Naive thymus-derived CD4-positive, alpha-beta T cell (primary cell): ENCODE measurements around the gene LEMD3. TPM values are rescaled to one million over a fixed set of nuclear protein-coding genes. Genes with fewer than 3 reads are reported as not detected.

Source experiments
- ATAC-seq: fragments of 150-1000 bp; cut with Tn5 transposase; 2 replicates; pipeline ENCODE4 v1.10.0; 2021; ENCODE audit warnings: mild to moderate bottlenecking, moderate library complexity
- CTCF ChIA-PET: fragments of 350-600 bp; sonication (Branson Sonifier 250); formaldehyde crosslinking; loops from one replicate; lab custom pipeline; 2021; ENCODE audit warnings: antibody characterized with exemption; lab: Charles Lee
- POLR2A ChIA-PET: fragments of 350-600 bp; sonication (Branson Sonifier 250); formaldehyde crosslinking; loops from one replicate; lab custom pipeline; 2021; ENCODE audit warnings: antibody characterized with exemption, inconsistent platforms; lab: Charles Lee
- DNase-seq, 9 donors: peaks; one replicate each; pipeline versions ENCODE4 v3.0.0 to v3.0.0-alpha.2; 2020 to 2022; ENCODE audit warnings: mixed read lengths in 1 of 9
- H3K27ac ChIP-seq: one replicate; pipeline ENCODE4 v1.7.0; 2013; ENCODE audit warnings: mild to moderate bottlenecking, low read depth, low read length, moderate library complexity
- H3K27me3 ChIP-seq, 2 donors: one replicate each; pipeline ENCODE4 v1.7.0; 2013; ENCODE audit warnings: low read length in 2 of 2, mild to moderate bottlenecking in 2 of 2, moderate library complexity in 2 of 2; ENCODE audit not compliant: control insufficient read depth in 2 of 2, insufficient read depth in 2 of 2
- H3K36me3 ChIP-seq, 3 experiments: 1 replicate in 2 of 3; 2 replicates in 1 of 3; pipeline ENCODE4 v1.7.0; 2013; ENCODE audit warnings: low read length in 3 of 3, mild to moderate bottlenecking in 3 of 3, moderate library complexity in 1 of 3; ENCODE audit not compliant: insufficient read depth in 3 of 3, control insufficient read depth in 2 of 3
- H3K4me1 ChIP-seq, 2 donors: one replicate each; pipeline ENCODE4 v1.7.0; 2013; ENCODE audit warnings: low read length in 2 of 2, mild to moderate bottlenecking in 2 of 2, moderate library complexity in 1 of 2; ENCODE audit not compliant: control insufficient read depth in 2 of 2, insufficient read depth in 2 of 2
- H3K4me3 ChIP-seq: 2 replicates; pipeline ENCODE4 v1.7.0; 2013; ENCODE audit warnings: mild to moderate bottlenecking, low read length
- H3K9me3 ChIP-seq, 3 experiments: 1 replicate in 2 of 3; 2 replicates in 1 of 3; pipeline ENCODE4 v1.7.0; 2013; ENCODE audit warnings: low read length in 3 of 3; ENCODE audit not compliant: control insufficient read depth in 2 of 3
- H3K27ac Mint-ChIP-seq, 9 donors: one replicate each; pipeline ENCODE4 v1.8.0; 2020 to 2022; ENCODE audit warnings: mixed read lengths in 9 of 9, mild to moderate bottlenecking in 8 of 9, moderate library complexity in 5 of 9, inconsistent platforms in 2 of 9
- H3K27me3 Mint-ChIP-seq, 5 donors: one replicate each; pipeline ENCODE4 v1.8.0; 2021 to 2022; ENCODE audit warnings: mixed read lengths in 5 of 5, mild to moderate bottlenecking in 1 of 5
- H3K36me3 Mint-ChIP-seq, 5 donors: one replicate each; pipeline ENCODE4 v1.8.0; 2020 to 2022; ENCODE audit warnings: mixed read lengths in 5 of 5, mild to moderate bottlenecking in 3 of 5, inconsistent platforms in 1 of 5
- H3K4me1 Mint-ChIP-seq, 7 donors: one replicate each; pipeline ENCODE4 v1.8.0; 2020 to 2022; ENCODE audit warnings: mixed read lengths in 7 of 7, mild to moderate bottlenecking in 3 of 7, inconsistent platforms in 1 of 7
- H3K4me3 Mint-ChIP-seq, 10 donors: one replicate each; pipeline ENCODE4 v1.8.0; 2020 to 2022; ENCODE audit warnings: mild to moderate bottlenecking in 10 of 10, mixed read lengths in 10 of 10, moderate library complexity in 6 of 10, inconsistent platforms in 2 of 10
- H3K9me3 Mint-ChIP-seq, 11 donors: one replicate each; pipeline ENCODE4 v1.8.0; 2020 to 2022; ENCODE audit warnings: mixed read lengths in 11 of 11, mild to moderate bottlenecking in 4 of 11, inconsistent platforms in 1 of 11, moderate library complexity in 1 of 11
- intact Hi-C, 2 donors: fragments of 100-400 bp; cut with micrococcal nuclease; formaldehyde crosslinking; loops; one replicate each; pipeline ENCODE4 v1.15.1; 2023
- polyA plus RNA-seq, 2 donors: library from polyadenylated mRNA; unstranded; fragments of 300-500 nt; fragmentation: Illumina TruSeq; gene quantifications; one replicate each; pipeline ENCODE4 v1.2.3, GENCODE V29; 2021
- total RNA-seq, 6 experiments: library from RNA in 5 of 6; stranded (reverse) in 5 of 6; gene quantifications; 1 replicate in 5 of 6; 2 replicates in 1 of 6; pipeline ENCODE4 v1.2.3 and lab custom pipeline; 2021 to 2026

Gene LEMD3
- total and polyA plus RNA-seq, 7 experiments from 2014 or later: 33.3 to 60.1 (median 52.2) TPM

- Mint-ChIP-seq H3K4me3 (peak overlapping the region in 5 of 10 donors; percentile 7 to 46 (median 23)), H3K27ac (peak overlapping the region in 5 of 9 donors; percentile 1 to 74 (median 51)), H3K36me3 (peaks cover 4 to 68% (median 62%) of the 10 kb centered on the region in 5 donors), H3K4me1 (peaks cover 36 to 86% (median 75%) of the 10 kb centered on the region in 7 donors), H3K27me3 (no peaks in the 10 kb centered on the region), H3K9me3 (peaks cover 4 to 31% (median 15%) of the 10 kb centered on the region in 11 donors)
- DNase-seq (no peak), ATAC-seq (no peak)
- Histone ChIP-seq H3K4me3 (no peak overlapping the region), H3K9me3 (peaks cover 0 to 18% (median 3%) of the 10 kb centered on the region in 3 experiments), H3K4me1 (peaks cover 0 to 9% of the 10 kb centered on the region in 2 donors), H3K27me3 (no peaks in the 10 kb centered on the region), H3K27ac (no peak overlapping the region), H3K36me3 (peaks cover 0 to 6% (median 0%) of the 10 kb centered on the region in 3 experiments)
- CTCF ChIA-PET: no interaction called here
- intact Hi-C loops: loop anchor here in 1 of 2 donors (1.0 kb wide), 1 partner anchor 12 kb away; no protein-coding TSS in a partner anchor
- POLR2A ChIA-PET: no interaction called here
These were observed 27.6 kb downstream of the LEMD3 start for GRCh38 chr12:65196762-65197567.

DNA sequence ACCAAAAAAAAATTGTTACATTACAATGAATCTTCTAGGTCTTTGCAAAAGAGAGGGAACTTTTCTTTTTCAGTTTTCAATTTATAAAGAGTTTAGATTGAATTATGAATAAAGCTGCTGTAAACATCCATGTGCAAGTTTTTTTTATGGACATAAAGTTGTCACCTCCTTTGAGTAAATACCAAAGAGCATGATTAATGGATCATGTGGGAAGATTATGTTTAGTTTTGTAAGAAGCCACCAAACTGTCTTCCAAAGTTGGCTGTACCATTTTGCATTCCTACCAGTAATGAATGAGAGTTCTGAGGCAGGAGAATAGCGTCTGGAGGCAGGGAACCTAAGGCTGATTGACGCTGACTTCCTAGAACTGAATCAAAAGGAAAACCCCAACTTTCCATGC lies 30.2 kb downstream of the LEMD3 start:
- H3K4me3 ChIP-seq: no peak overlapping the region
- Mint-ChIP-seq H3K4me1 (peaks cover 27 to 87% (median 75%) of the 10 kb centered on the region in 7 donors), H3K4me3 (no peak overlapping the region), H3K36me3 (peaks cover 4 to 64% (median 60%) of the 10 kb centered on the region in 5 donors), H3K27ac (no peak overlapping the region), H3K9me3 (peaks cover 0 to 28% (median 10%) of the 10 kb centered on the region in 11 donors), H3K27me3 (no peaks in the 10 kb centered on the region)
- intact Hi-C loops: loop anchor here in 1 of 2 donors (2.0 kb wide), 1 partner anchor 15 kb away; no protein-coding TSS in a partner anchor
- H3K36me3 ChIP-seq: peaks cover 0 to 6% (median 0%) of the 10 kb centered on the region in 3 experiments
- ATAC-seq (no peak), DNase-seq (no peak)
- no peak overlapping the region for H3K27ac ChIP-seq
- ChIA-PET POLR2A (no interaction called here), CTCF (no interaction called here)
- H3K27me3 ChIP-seq: no peaks in the 10 kb centered on the region
- H3K4me1 ChIP-seq: no peaks in the 10 kb centered on the region
- H3K9me3 ChIP-seq: peaks cover 0 to 18% (median 3%) of the 10 kb centered on the region in 3 experiments

DNA sequence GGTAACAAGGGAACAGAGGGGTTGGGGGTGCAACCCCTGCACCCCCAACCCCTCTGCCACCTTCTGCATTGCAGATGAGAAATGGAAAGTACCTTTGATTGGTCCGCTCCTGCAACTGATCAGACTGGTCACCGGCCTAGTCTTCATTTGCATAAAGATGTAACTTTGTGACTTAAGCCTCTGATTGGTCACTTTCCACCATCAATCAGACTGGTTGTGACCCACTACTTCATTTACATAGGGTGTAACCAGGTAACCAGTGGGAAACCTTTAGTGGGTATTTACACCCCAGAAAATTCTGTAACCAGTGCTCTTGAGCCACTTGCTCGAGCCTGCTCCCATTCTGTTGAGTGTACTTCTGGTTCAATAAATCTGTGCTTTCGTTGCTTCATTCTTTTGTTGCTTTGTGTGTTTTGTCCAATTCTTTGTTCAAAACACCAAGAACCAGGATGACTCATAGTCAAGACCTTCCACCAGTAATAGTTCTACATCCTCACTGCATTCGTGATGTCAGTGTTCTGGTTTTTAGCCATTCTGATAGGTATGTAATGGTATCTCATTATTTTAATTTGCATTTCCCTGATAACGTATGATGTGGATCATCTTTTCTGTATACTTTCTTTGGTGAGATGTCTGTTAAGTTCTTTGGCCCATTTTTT lies 30.8 kb downstream of the LEMD3 start:
- Histone ChIP-seq H3K27ac (no peak overlapping the region), H3K27me3 (no peaks in the 10 kb centered on the region), H3K4me1 (no peaks in the 10 kb centered on the region), H3K9me3 (peaks cover 0 to 17% (median 3%) of the 10 kb centered on the region in 3 experiments), H3K4me3 (no peak overlapping the region), H3K36me3 (peaks cover 0 to 6% (median 0%) of the 10 kb centered on the region in 3 experiments)
- H3K27ac Mint-ChIP-seq: peak overlapping the region in 2 of 9 donors; percentile 17
- intact Hi-C loops: no loop called here
- ATAC-seq (no peak), DNase-seq (no peak)
- peaks cover 30 to 90% (median 80%) of the 10 kb centered on the region in 7 donors for H3K4me1 Mint-ChIP-seq
- peak overlapping the region in 4 of 10 donors; percentile 7 to 33 (median 10) for H3K4me3 Mint-ChIP-seq
- peaks cover 4 to 63% (median 61%) of the 10 kb centered on the region in 5 donors for H3K36me3 Mint-ChIP-seq
- peaks cover 0 to 27% (median 10%) of the 10 kb centered on the region in 11 donors for H3K9me3 Mint-ChIP-seq
- ChIA-PET POLR2A (no interaction called here), CTCF (no interaction called here)
- no peaks in the 10 kb centered on the region for H3K27me3 Mint-ChIP-seq

DNA sequence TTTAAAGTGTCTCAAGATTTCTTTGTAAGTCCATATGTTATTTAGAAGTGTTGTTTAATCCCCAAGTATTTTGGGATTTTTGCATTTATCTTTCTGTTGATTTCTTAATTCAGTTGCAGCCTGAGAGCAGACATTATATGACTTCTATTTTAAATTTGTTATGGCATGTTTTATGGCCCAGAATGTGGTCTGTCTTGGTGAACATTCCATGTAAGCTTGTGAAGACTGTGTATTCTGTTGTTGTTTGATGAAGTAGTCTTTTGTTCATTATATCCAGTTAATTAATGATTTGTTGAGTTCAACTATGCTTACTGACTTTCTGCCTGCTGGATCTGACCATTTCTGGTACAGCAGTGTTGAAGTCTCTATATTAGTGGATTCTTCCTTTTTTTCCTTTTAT lies 34.0 kb downstream of the LEMD3 start:
- Mint-ChIP-seq H3K27me3 (no peaks in the 10 kb centered on the region), H3K4me1 (peaks cover 40 to 91% (median 76%) of the 10 kb centered on the region in 7 donors), H3K4me3 (peak overlapping the region in 1 of 10 donors; percentile 25), H3K9me3 (peaks cover 0 to 9% (median 0%) of the 10 kb centered on the region in 11 donors), H3K27ac (peak overlapping the region in 3 of 9 donors; percentile 5 to 26 (median 14)), H3K36me3 (peaks cover 4 to 53% (median 36%) of the 10 kb centered on the region in 5 donors)
- POLR2A ChIA-PET: interaction anchor here (1.0 kb wide), 1 partner anchor 8 kb away, joined by 3 read pairs; no protein-coding TSS in a partner anchor
- DNase-seq: no peak
- Histone ChIP-seq H3K27me3 (no peaks in the 10 kb centered on the region), H3K4me1 (peaks cover 3 to 7% of the 10 kb centered on the region in 2 donors), H3K9me3 (no peaks in the 10 kb centered on the region), H3K36me3 (no peaks in the 10 kb centered on the region), H3K4me3 (no peak overlapping the region), H3K27ac (no peak overlapping the region)
- intact Hi-C loops: no loop called here
- ATAC-seq: no peak
- CTCF ChIA-PET: interaction anchor here (0.6 to 0.8 kb wide), 3 partner anchors 15 to 34 kb away, joined by 3 to 7 read pairs (median 3); partner anchors contain the start of gene LEMD3

- ATAC-seq (no peak), DNase-seq (no peak)
- H3K27ac Mint-ChIP-seq: peak overlapping the region in 5 of 9 donors; percentile 10 to 80 (median 71)
- ChIA-PET CTCF (no interaction called here), POLR2A (no interaction called here)
- H3K4me3 Mint-ChIP-seq: peak overlapping the region in 1 of 10 donors; percentile 46
- H3K27me3 ChIP-seq: no peaks in the 10 kb centered on the region
- no peaks in the 10 kb centered on the region for H3K36me3 ChIP-seq
- H3K4me3 ChIP-seq: no peak overlapping the region
- H3K4me1 Mint-ChIP-seq: peaks cover 48 to 100% (median 85%) of the 10 kb centered on the region in 7 donors
- H3K36me3 Mint-ChIP-seq: peaks cover 4 to 49% (median 30%) of the 10 kb centered on the region in 5 donors
- no peaks in the 10 kb centered on the region for H3K27me3 Mint-ChIP-seq
- peaks cover 0 to 9% (median 0%) of the 10 kb centered on the region in 11 donors for H3K9me3 Mint-ChIP-seq
- H3K27ac ChIP-seq: no peak overlapping the region
- H3K4me1 ChIP-seq: peaks cover 15 to 19% of the 10 kb centered on the region in 2 donors
- H3K9me3 ChIP-seq: no peaks in the 10 kb centered on the region
- intact Hi-C loops: no loop called here
These were observed 35.6 kb downstream of the LEMD3 start for GRCh38 chr12:65204886-65205525.

- Mint-ChIP-seq H3K27me3 (no peaks in the 10 kb centered on the region), H3K9me3 (peaks cover 0 to 4% (median 0%) of the 10 kb centered on the region in 11 donors), H3K4me3 (no peak overlapping the region), H3K27ac (peak overlapping the region in 3 of 9 donors; percentile 26 to 71 (median 27)), H3K4me1 (peaks cover 43 to 99% (median 84%) of the 10 kb centered on the region in 7 donors), H3K36me3 (peaks cover 0 to 40% (median 21%) of the 10 kb centered on the region in 5 donors)
- H3K4me1 ChIP-seq: peaks cover 15 to 21% of the 10 kb centered on the region in 2 donors
- intact Hi-C loops: no loop called here
- no peak overlapping the region for H3K27ac ChIP-seq
- CTCF ChIA-PET: no interaction called here
- DNase-seq: no peak
- H3K4me3 ChIP-seq: no peak overlapping the region
- H3K9me3 ChIP-seq: no peaks in the 10 kb centered on the region
- POLR2A ChIA-PET: no interaction called here
- ATAC-seq: no peak
- H3K27me3 ChIP-seq: no peaks in the 10 kb centered on the region
- H3K36me3 ChIP-seq: no peaks in the 10 kb centered on the region
These were observed 36.5 kb downstream of the LEMD3 start for GRCh38 chr12:65205886-65206285.
